Spleen (tissue), 11 donors: ENCODE measurements around the gene MYO3A. TPM values are rescaled to one million over a fixed set of nuclear protein-coding genes. Genes with fewer than 3 reads are reported as not detected.

Experiments
- DNase-seq: peaks from one replicate; pipeline ENCODE4 v3.0.0-alpha.2; 2020
- H3K27ac ChIP-seq, 8 donors: fragments of 200-600 bp; sonication (generic) in 7 of 8; 1 replicate in 4 of 8; 2 replicates in 4 of 8; pipeline versions ENCODE4 v1.5.0 to v1.8.0; 2016 to 2021; ENCODE audit warnings: inconsistent platforms in 4 of 8, mild to moderate bottlenecking in 4 of 8, moderate library complexity in 1 of 8
- H3K27me3 ChIP-seq, 7 donors: fragments of 200-600 bp; sonication (generic) in 6 of 7; replicated peaks in 1 of 7; 1 replicate in 4 of 7; 2 replicates in 3 of 7; pipeline versions ENCODE4 v1.5.0 to v1.8.0; 2016 to 2021; ENCODE audit warnings: inconsistent platforms in 3 of 7, mild to moderate bottlenecking in 1 of 7
- H3K36me3 ChIP-seq, 6 donors: fragments of 200-600 bp; sonication (generic) in 5 of 6; 1 replicate in 4 of 6; 2 replicates in 2 of 6; pipeline versions ENCODE4 v1.5.0 to v1.8.0; 2016 to 2021; ENCODE audit warnings: inconsistent platforms in 2 of 6
- H3K4me1 ChIP-seq, 6 donors: fragments of 200-600 bp; sonication (generic) in 5 of 6; 1 replicate in 3 of 6; 2 replicates in 3 of 6; pipeline versions ENCODE4 v1.5.0 to v1.8.0; 2016 to 2021; ENCODE audit warnings: inconsistent platforms in 3 of 6
- H3K4me3 ChIP-seq, 8 donors: fragments of 200-600 bp; sonication (generic) in 7 of 8; 1 replicate in 4 of 8; 2 replicates in 4 of 8; pipeline versions ENCODE4 v1.5.0 to v1.8.0; 2016 to 2021; ENCODE audit warnings: inconsistent platforms in 4 of 8, mild to moderate bottlenecking in 4 of 8, moderate library complexity in 2 of 8
- H3K9me3 ChIP-seq, 8 donors: fragments of 200-600 bp; sonication (generic) in 7 of 8; 1 replicate in 4 of 8; 2 replicates in 4 of 8; pipeline versions ENCODE4 v1.5.0 to v1.8.0; 2016 to 2021; ENCODE audit warnings: inconsistent platforms in 4 of 8
- CTCF ChIP-seq, 11 experiments: fragments of 200-600 bp in 7 of 11; fragments of 450-650 bp in 4 of 11; sonication (generic) in 4 of 11; IDR thresholded peaks in 8 of 11; conservative IDR thresholded peaks in 3 of 11; 1 replicate in 7 of 11; 2 replicates in 4 of 11; pipeline versions ENCODE4 v1.4.0 to v1.8.0; 2016 to 2021; ENCODE audit warnings: antibody characterized with exemption in 11 of 11, inconsistent platforms in 4 of 11, mild to moderate bottlenecking in 1 of 11
- POLR2A ChIP-seq, 3 donors: fragments of 450-650 bp; IDR thresholded peaks; one replicate each; pipeline ENCODE4 v1.5.1; 2017; ENCODE audit warnings: antibody characterized with exemption in 3 of 3, mild to moderate bottlenecking in 1 of 3
- POLR2AphosphoS5 ChIP-seq, 3 donors: sonication (generic); formaldehyde crosslinking; IDR thresholded peaks; one replicate each; pipeline ENCODE4 v1.5.1; 2017; ENCODE audit warnings: antibody characterized with exemption in 3 of 3
- WGBS, 5 donors: extraction: QIAGEN DNeasy Blood & Tissue Kit in 3 of 5; methylation state at CpG; one replicate each; pipeline versions ENCODE4 v1.1.5 to v1.1.7; 2013 to 2018; 5-methylcytosine and 5-hydroxymethylcytosine counted together
- intact Hi-C: fragments of 100-400 bp; cut with DNase I; formaldehyde crosslinking; loops from one replicate; pipeline ENCODE4 v1.15.0; 2023; ENCODE audit warnings: low total_unique reads
- polyA plus RNA-seq, 3 donors: library from polyadenylated mRNA; stranded (reverse); fragments of 200-250 nt; gene quantifications; one replicate each; pipeline ENCODE4 v1.2.1, GENCODE V29; 2013
- total RNA-seq, 7 donors: library from RNA; depleted of rRNA in 3 of 7; stranded (reverse); fragments of >200 nt in 3 of 7; fragmentation: NEBNext Ultra II Directional in 4 of 7; extraction: Animal tissue kit (Norgen Biotek cat#: 25700) in 4 of 7; gene quantifications; one replicate each; pipeline versions ENCODE4 v1.1.0 to v1.2.1, GENCODE V29; 2016 to 2021
- donor health status: healthy with polysubstance abuse.
- donor health status: DM: no; HTN: no; CAD: no; lungs with moderate emphysema.
- donor health status: DM: no; HTN: no; CAD: no.
- donor health status: Bipolar disorder and iron deficiency.
- donor health status: healthy.
- donor health status: DM: no; HTN: no; CAD: no.
- donor health status: DM: yes; HTN: yes; CAD: no.

The MYO3A gene
- total and polyA plus RNA-seq, 10 donors, result 0.09 to 1.3 (median 0.34) TPM; not detected in 1

- no peak for DNase-seq
- Histone ChIP-seq H3K27ac (no peak overlapping the region), H3K9me3 (no peaks in the 10 kb centered on the region), H3K27me3 (no peaks in the 10 kb centered on the region), H3K36me3 (no peaks in the 10 kb centered on the region), H3K4me1 (no peaks in the 10 kb centered on the region), H3K4me3 (no peak overlapping the region)
- no peak for TF ChIP-seq POLR2A (IDR thresholded peaks at IDR 0.05)
- TF ChIP-seq POLR2AphosphoS5 (IDR thresholded peaks at IDR 0.05), result no peak
- no peak for TF ChIP-seq CTCF (IDR thresholded peaks at IDR 0.05 in 8 of 11, conservative IDR thresholded peaks at IDR 0.05 in 3 of 11)
- 69 to 85% (median 84%) methylated on average over 3 of the region's 3 CpGs for WGBS, 5 donors
- intact Hi-C loops, result no loop called here
Observed at GRCh38 chr10:26031300-26031699, 97.3 kb downstream of the MYO3A start.

- TF ChIP-seq POLR2A (IDR thresholded peaks at IDR 0.05), result no peak
- TF ChIP-seq POLR2AphosphoS5 (IDR thresholded peaks at IDR 0.05), result no peak
- no peak for TF ChIP-seq CTCF (IDR thresholded peaks at IDR 0.05 in 8 of 11, conservative IDR thresholded peaks at IDR 0.05 in 3 of 11)
- WGBS, 5 donors, result 61 to 93% (median 64%) methylated on average over 2 of the region's 2 CpGs
- no peak for DNase-seq
- intact Hi-C loops, result no loop called here
- peaks cover 0 to 17% (median 5%) of the 10 kb centered on the region in 8 donors for H3K9me3 ChIP-seq
- no peaks in the 10 kb centered on the region for H3K27me3 ChIP-seq
- H3K4me3 ChIP-seq, result no peak overlapping the region
- no peaks in the 10 kb centered on the region for H3K4me1 ChIP-seq
- H3K36me3 ChIP-seq, result no peaks in the 10 kb centered on the region
- H3K27ac ChIP-seq, result no peak overlapping the region
Observed at GRCh38 chr10:26043469-26043868, 109.4 kb downstream of the MYO3A start.

- Histone ChIP-seq H3K36me3 (no peaks in the 10 kb centered on the region), H3K4me1 (no peaks in the 10 kb centered on the region), H3K9me3 (peaks cover 0 to 16% (median 3%) of the 10 kb centered on the region in 8 donors), H3K27me3 (no peaks in the 10 kb centered on the region), H3K4me3 (no peak overlapping the region), H3K27ac (no peak overlapping the region)
- intact Hi-C loops, result no loop called here
- no peak for DNase-seq
- TF ChIP-seq POLR2A (IDR thresholded peaks at IDR 0.05), result no peak
- no peak for TF ChIP-seq CTCF (IDR thresholded peaks at IDR 0.05 in 8 of 11, conservative IDR thresholded peaks at IDR 0.05 in 3 of 11)
- no peak for TF ChIP-seq POLR2AphosphoS5 (IDR thresholded peaks at IDR 0.05)
- 75 to 89% (median 82%) methylated on average over 3 of the region's 3 CpGs for WGBS, 5 donors
Observed at GRCh38 chr10:26044141-26044749, 110.2 kb downstream of the MYO3A start.

GRCh38 chr10:26046073-26046700 lies 112.2 kb downstream of the MYO3A start:
- no peak overlapping the region for H3K27ac ChIP-seq
- H3K4me1 ChIP-seq, result no peaks in the 10 kb centered on the region
- intact Hi-C loops, result no loop called here
- H3K4me3 ChIP-seq, result no peak overlapping the region
- H3K27me3 ChIP-seq, result no peaks in the 10 kb centered on the region
- TF ChIP-seq POLR2A (IDR thresholded peaks at IDR 0.05), result no peak
- no peak for TF ChIP-seq POLR2AphosphoS5 (IDR thresholded peaks at IDR 0.05)
- TF ChIP-seq CTCF (IDR thresholded peaks at IDR 0.05 in 8 of 11, conservative IDR thresholded peaks at IDR 0.05 in 3 of 11), result no peak
- no peak for DNase-seq
- no peaks in the 10 kb centered on the region for H3K36me3 ChIP-seq
- 74 to 83% (median 76%) methylated on average over 7 of the region's 7 CpGs for WGBS, 5 donors
- H3K9me3 ChIP-seq, result peaks cover 0 to 8% (median under 1%) of the 10 kb centered on the region in 8 donors
